NB4 (cell line): Measurements from ENCODE around the gene KLRC4.

Source experiments
- CTCF ChIP-seq: IDR thresholded peaks from one replicate; pipeline ENCODE4 v1.5.1; 2012; ENCODE audit warnings: low read depth, low read length
- MYC ChIP-seq: IDR thresholded peaks from 2 replicates; pipeline ENCODE4 v1.6.1; 2011; ENCODE audit warnings: low read depth, low read length
- POLR2A ChIP-seq: IDR thresholded peaks from 2 replicates; pipeline ENCODE4 v1.6.1; 2011; ENCODE audit warnings: mild to moderate bottlenecking; ENCODE audit not compliant: insufficient read length; ENCODE audit errors: extremely low read depth
- TF ChIP-seq, protein P1 (sequence below): IDR thresholded peaks from 2 replicates; pipeline ENCODE4 v1.6.1; 2011; ENCODE audit warnings: low read depth, low read length

GRCh38 chr12:10368206-10369171 lies 41.1 kb downstream of the KLRC4 start:
- no peak for TF ChIP-seq CTCF
- TF ChIP-seq MYC: no peak
- TF ChIP-seq POLR2A: no peak
- TF ChIP-seq, protein P1, sequence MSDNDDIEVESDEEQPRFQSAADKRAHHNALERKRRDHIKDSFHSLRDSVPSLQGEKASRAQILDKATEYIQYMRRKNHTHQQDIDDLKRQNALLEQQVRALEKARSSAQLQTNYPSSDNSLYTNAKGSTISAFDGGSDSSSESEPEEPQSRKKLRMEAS: no peak
